K562 (cell line): Measurements from ENCODE around the gene EGFL7. TPM values are rescaled to one million over a fixed set of nuclear protein-coding genes. Genes with fewer than 3 reads are reported as not detected.

Source experiments
- CREM ChIP-seq: IDR thresholded peaks from 2 replicates; pipeline ENCODE4 v1.6.1; 2014; ENCODE audit warnings: antibody characterized with exemption, low read depth
- DACH1 ChIP-seq: fragments of 450-650 bp; IDR thresholded peaks from 2 replicates; pipeline ENCODE4 v1.6.1; 2018; ENCODE audit not compliant: partially characterized antibody
- ETV6 ChIP-seq, 3 experiments: fragments of 150-350 bp in 1 of 3; sonication (generic) in 1 of 3; formaldehyde crosslinking in 1 of 3; IDR thresholded peaks; 2 replicates each; pipeline versions ENCODE4 v1.6.1 to v1.8.0; 2014 to 2022; ENCODE audit warnings: borderline replicate concordance in 2 of 3, low read depth in 2 of 3, antibody characterized with exemption in 1 of 3, low read length in 1 of 3, mild to moderate bottlenecking in 1 of 3, missing genetic modification reagents in 1 of 3
- FOXA1 ChIP-seq: fragments of 450-650 bp; IDR thresholded peaks from 2 replicates; pipeline ENCODE4 v1.6.1; 2016; ENCODE audit warnings: mild to moderate bottlenecking, borderline replicate concordance
- MAFF ChIP-seq: IDR thresholded peaks from 2 replicates; pipeline ENCODE4 v1.6.1; 2012; ENCODE audit warnings: low read length, improper control_type of control experiment
- NFE2L1 ChIP-seq: fragments of 450-650 bp; IDR thresholded peaks from 2 replicates; pipeline ENCODE4 v1.6.1; 2016; ENCODE audit warnings: missing genetic modification characterization, low read depth, mild to moderate bottlenecking, missing compliant biosample characterization, moderate library complexity, borderline replicate concordance
- NFYB ChIP-seq: IDR thresholded peaks from 2 replicates; pipeline ENCODE4 v1.6.1; 2011; ENCODE audit warnings: mild to moderate bottlenecking, moderate library complexity; ENCODE audit not compliant: insufficient read length; ENCODE audit errors: extremely low read depth
- RBM25 ChIP-seq: fragments of 200-400 bp; formaldehyde crosslinking; IDR thresholded peaks from 2 replicates; pipeline ENCODE4 v1.6.1; 2018; ENCODE audit warnings: low read length, low read depth, moderate library complexity; ENCODE audit not compliant: severe bottlenecking
- RFX1 ChIP-seq: fragments of 450-650 bp; IDR thresholded peaks from 2 replicates; pipeline ENCODE4 v1.6.1; 2016; ENCODE audit warnings: mild to moderate bottlenecking, moderate library complexity
- SIN3A ChIP-seq, 2 experiments: fragments of 150-350 bp in 1 of 2; IDR thresholded peaks; 2 replicates each; pipeline ENCODE4 v1.6.1; 2011 to 2016; ENCODE audit warnings: borderline replicate concordance in 2 of 2, low read depth in 2 of 2, low read length in 2 of 2, mild to moderate bottlenecking in 2 of 2, moderate library complexity in 2 of 2; ENCODE audit not compliant: control insufficient read depth in 1 of 2
- SMARCC2 ChIP-seq: fragments of 450-650 bp; IDR thresholded peaks from 2 replicates; pipeline ENCODE4 v1.6.1; 2017; ENCODE audit warnings: antibody characterized with exemption, moderate library complexity, mild to moderate bottlenecking, low read depth
- TAF1 ChIP-seq: IDR thresholded peaks from 2 replicates; pipeline ENCODE4 v1.6.1; 2011; ENCODE audit warnings: mild to moderate bottlenecking, low read length, moderate library complexity; ENCODE audit not compliant: insufficient read depth, control insufficient read depth, severe bottlenecking; ENCODE audit errors: extremely low read depth
- XRCC3 ChIP-seq: fragments of 450-650 bp; IDR thresholded peaks from 2 replicates; pipeline ENCODE4 v1.6.1; 2017; ENCODE audit warnings: mild to moderate bottlenecking, moderate library complexity
- ZBTB49 ChIP-seq: sonication (generic); formaldehyde crosslinking; IDR thresholded peaks from 2 replicates; pipeline ENCODE4 v1.8.0; 2022; ENCODE audit warnings: missing genetic modification reagents, mild to moderate bottlenecking, borderline replicate concordance
- polyA plus RNA-seq, 8 experiments: library from polyadenylated mRNA; depleted of rRNA in 4 of 8; stranded (reverse) in 5 of 8; unstranded in 3 of 8; fragments of >200 nt; fragmentation: Nextera tagmentation in 2 of 8; fragmentation: Illumina TruSeq in 1 of 8; extraction: Ambion mirVana in 2 of 8; extraction: Trizol in 1 of 8; gene quantifications; 2 replicates each; pipeline versions ENCODE4 v1.2.1 to v1.2.3, GENCODE V29; 2011 to 2014; ENCODE audit warnings: inconsistent platforms in 1 of 8, missing spikeins in 1 of 8
- total RNA-seq, 7 experiments: library from RNA; depleted of rRNA in 6 of 7; stranded (reverse); fragments of >200 nt in 6 of 7; fragmentation: Illumina TruSeq in 2 of 7; extraction: Trizol in 2 of 7; gene quantifications; 2 replicates each; pipeline versions ENCODE4 v1.2.1 to v1.2.3, GENCODE V29; 2011 to 2021; ENCODE audit warnings: low replicate concordance in 1 of 7
- TF ChIP-seq, protein P1 (sequence below): IDR thresholded peaks from 2 replicates; pipeline ENCODE4 v1.6.1; 2012; ENCODE audit warnings: low read depth, low read length, improper control_type of control experiment, borderline replicate concordance
- TF ChIP-seq, protein P2 (sequence below): fragments of 250-450 bp; sonication (Bioruptor Pico); IDR thresholded peaks from 2 replicates; pipeline ENCODE4 v1.8.0; 2022; ENCODE audit warnings: moderate library complexity, mild to moderate bottlenecking, inconsistent platforms
- TF ChIP-seq, protein P3 (sequence below): sonication (generic); formaldehyde crosslinking; IDR thresholded peaks from 2 replicates; pipeline ENCODE4 v1.8.0; 2022; ENCODE audit warnings: mild to moderate bottlenecking, missing genetic modification reagents

Gene EGFL7
- total and polyA plus RNA-seq, 9 of the 15 experiments (the other 6 are each of a cell fraction or from before 2014, with no cell fraction given) = 1.5 to 286 (median 55.5) TPM

DNA sequence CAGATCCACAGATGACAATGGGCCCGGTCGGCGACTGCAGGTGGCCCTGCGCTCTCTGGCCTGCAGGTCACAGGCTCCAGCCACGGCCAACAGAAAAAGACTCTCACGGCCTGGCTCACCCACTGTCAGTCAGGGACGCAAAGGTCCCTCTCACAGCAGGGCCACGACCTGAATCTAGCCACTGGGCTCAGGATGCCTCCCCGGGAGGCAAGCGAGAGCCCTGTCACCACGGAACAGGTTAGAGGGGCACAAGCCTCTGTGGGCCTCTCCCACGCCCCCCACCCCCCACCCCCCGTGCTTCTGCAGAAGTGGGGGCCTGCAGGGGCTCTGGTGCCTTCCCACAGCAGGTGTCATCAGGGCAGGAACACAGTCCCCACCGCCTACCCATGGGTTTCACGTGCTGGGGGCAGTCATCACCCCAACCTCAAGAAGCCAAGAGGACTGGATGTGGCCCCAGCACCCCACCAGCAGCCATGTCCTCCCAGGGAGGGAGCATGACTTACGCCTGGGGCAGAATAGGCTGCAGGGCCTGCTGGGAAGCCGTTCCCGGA is 17.3 kb upstream of the EGFL7 start (continued):
- no peak for TF ChIP-seq ETV6 (IDR thresholded peaks at IDR 0.05; ENCODE audit: borderline replicate concordance in 1 of 2, low read depth in 2 of 2, low read length in 1 of 2)
- no peak for TF ChIP-seq ETV6 (CRISPR knock-in tag; IDR thresholded peaks at IDR 0.05; ENCODE audit: borderline replicate concordance)
- TF ChIP-seq NFE2L1 = no peak
- TF ChIP-seq, protein P1, sequence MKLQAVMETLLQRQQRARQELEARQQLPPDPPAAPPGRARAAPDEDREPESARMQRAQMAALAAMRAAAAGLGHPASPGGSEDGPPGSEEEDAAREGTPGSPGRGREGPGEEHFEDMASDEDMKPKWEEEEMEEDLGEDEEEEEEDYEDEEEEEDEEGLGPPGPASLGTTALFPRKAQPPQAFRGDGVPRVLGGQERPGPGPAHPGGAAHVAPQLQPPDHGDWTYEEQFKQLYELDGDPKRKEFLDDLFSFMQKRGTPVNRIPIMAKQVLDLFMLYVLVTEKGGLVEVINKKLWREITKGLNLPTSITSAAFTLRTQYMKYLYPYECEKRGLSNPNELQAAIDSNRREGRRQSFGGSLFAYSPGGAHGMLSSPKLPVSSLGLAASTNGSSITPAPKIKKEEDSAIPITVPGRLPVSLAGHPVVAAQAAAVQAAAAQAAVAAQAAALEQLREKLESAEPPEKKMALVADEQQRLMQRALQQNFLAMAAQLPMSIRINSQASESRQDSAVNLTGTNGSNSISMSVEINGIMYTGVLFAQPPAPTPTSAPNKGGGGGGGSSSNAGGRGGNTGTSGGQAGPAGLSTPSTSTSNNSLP = no peak
- no peak for TF ChIP-seq NFYB
- no peak for TF ChIP-seq XRCC3
- TF ChIP-seq TAF1 = peak; percentile 13
- no peak for TF ChIP-seq MAFF
- TF ChIP-seq RFX1 = no peak
- TF ChIP-seq SMARCC2 = no peak
- no peak for TF ChIP-seq FOXA1
- TF ChIP-seq, protein P2, sequence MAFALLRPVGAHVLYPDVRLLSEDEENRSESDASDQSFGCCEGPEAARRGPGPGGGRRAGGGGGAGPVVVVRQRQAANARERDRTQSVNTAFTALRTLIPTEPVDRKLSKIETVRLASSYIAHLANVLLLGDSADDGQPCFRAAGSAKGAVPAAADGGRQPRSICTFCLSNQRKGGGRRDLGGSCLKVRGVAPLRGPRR = no peak
- no peak for TF ChIP-seq SIN3A (IDR thresholded peaks at IDR 0.05; ENCODE audit: borderline replicate concordance in 2 of 2, control insufficient read depth in 1 of 2, low read depth in 2 of 2, low read length in 2 of 2)
- peak; percentile 2; the same call in 1 of the 2 replicates for TF ChIP-seq CREM
- TF ChIP-seq ZBTB49 (CRISPR knock-in tag) = no peak
- TF ChIP-seq, protein P3, sequence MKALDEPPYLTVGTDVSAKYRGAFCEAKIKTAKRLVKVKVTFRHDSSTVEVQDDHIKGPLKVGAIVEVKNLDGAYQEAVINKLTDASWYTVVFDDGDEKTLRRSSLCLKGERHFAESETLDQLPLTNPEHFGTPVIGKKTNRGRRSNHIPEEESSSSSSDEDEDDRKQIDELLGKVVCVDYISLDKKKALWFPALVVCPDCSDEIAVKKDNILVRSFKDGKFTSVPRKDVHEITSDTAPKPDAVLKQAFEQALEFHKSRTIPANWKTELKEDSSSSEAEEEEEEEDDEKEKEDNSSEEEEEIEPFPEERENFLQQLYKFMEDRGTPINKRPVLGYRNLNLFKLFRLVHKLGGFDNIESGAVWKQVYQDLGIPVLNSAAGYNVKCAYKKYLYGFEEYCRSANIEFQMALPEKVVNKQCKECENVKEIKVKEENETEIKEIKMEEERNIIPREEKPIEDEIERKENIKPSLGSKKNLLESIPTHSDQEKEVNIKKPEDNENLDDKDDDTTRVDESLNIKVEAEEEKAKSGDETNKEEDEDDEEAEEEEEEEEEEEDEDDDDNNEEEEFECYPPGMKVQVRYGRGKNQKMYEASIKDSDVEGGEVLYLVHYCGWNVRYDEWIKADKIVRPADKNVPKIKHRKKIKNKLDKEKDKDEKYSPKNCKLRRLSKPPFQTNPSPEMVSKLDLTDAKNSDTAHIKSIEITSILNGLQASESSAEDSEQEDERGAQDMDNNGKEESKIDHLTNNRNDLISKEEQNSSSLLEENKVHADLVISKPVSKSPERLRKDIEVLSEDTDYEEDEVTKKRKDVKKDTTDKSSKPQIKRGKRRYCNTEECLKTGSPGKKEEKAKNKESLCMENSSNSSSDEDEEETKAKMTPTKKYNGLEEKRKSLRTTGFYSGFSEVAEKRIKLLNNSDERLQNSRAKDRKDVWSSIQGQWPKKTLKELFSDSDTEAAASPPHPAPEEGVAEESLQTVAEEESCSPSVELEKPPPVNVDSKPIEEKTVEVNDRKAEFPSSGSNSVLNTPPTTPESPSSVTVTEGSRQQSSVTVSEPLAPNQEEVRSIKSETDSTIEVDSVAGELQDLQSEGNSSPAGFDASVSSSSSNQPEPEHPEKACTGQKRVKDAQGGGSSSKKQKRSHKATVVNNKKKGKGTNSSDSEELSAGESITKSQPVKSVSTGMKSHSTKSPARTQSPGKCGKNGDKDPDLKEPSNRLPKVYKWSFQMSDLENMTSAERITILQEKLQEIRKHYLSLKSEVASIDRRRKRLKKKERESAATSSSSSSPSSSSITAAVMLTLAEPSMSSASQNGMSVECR (CRISPR knock-in tag) = 0 out of 2 replicates have a peak, but pooled peaks have one; percentile 1
- no peak for TF ChIP-seq DACH1
- TF ChIP-seq RBM25 = no peak
